Glutamatergic neuron (in vitro differentiated cells): ENCODE results near the gene BRF1. TPM values are rescaled to one million over a fixed set of nuclear protein-coding genes. Genes with fewer than 3 reads are reported as not detected.
A peak's percentile ranks its signal among the peaks of the same experiment; 100 is the strongest.

ENCODE experiments used
- DNase-seq: peaks from one replicate; pipeline ENCODE4 v3.0.0; 2022
- H3K27ac Mint-ChIP-seq: one replicate; pipeline ENCODE4 v1.8.0; 2020; ENCODE audit warnings: mild to moderate bottlenecking, mixed read lengths, inconsistent platforms; ENCODE audit not compliant: unreplicated experiment
- H3K27me3 Mint-ChIP-seq: one replicate; pipeline ENCODE4 v1.8.0; 2020; ENCODE audit warnings: mild to moderate bottlenecking, moderate library complexity, mixed read lengths, inconsistent platforms; ENCODE audit not compliant: unreplicated experiment
- H3K36me3 Mint-ChIP-seq: one replicate; pipeline ENCODE4 v1.8.0; 2020; ENCODE audit warnings: mild to moderate bottlenecking, mixed read lengths, inconsistent platforms; ENCODE audit not compliant: unreplicated experiment
- H3K4me1 Mint-ChIP-seq: one replicate; pipeline ENCODE4 v1.8.0; 2020; ENCODE audit warnings: mild to moderate bottlenecking, low read depth, mixed read lengths, inconsistent platforms; ENCODE audit not compliant: unreplicated experiment
- H3K4me3 Mint-ChIP-seq: one replicate; pipeline ENCODE4 v1.8.0; 2020; ENCODE audit warnings: mild to moderate bottlenecking, mixed read lengths, inconsistent platforms; ENCODE audit not compliant: unreplicated experiment
- H3K9me3 Mint-ChIP-seq: one replicate; pipeline ENCODE4 v1.8.0; 2020; ENCODE audit warnings: mild to moderate bottlenecking, moderate library complexity, mixed read lengths, inconsistent platforms; ENCODE audit not compliant: unreplicated experiment
- CTCF ChIP-seq: fragments of 200-600 bp; sonication (generic); IDR thresholded peaks from one replicate; pipeline ENCODE4 v1.5.0; 2021; ENCODE audit not compliant: partially characterized antibody, unreplicated experiment
- total RNA-seq: library from RNA; stranded (reverse); fragmentation: NEBNext Ultra II Directional; extraction: Animal tissue kit (Norgen Biotek cat#: 25700); gene quantifications from one replicate; pipeline ENCODE4 v1.2.1, GENCODE V29; 2021; ENCODE audit not compliant: unreplicated experiment

The BRF1 gene
- total RNA-seq, 1 donor from 2014 or later = 54.6 TPM

GRCh38 chr14:105177082-105177481 lies 123.7 kb downstream of the BRF1 start:
- Mint-ChIP-seq H3K27ac (peak overlapping the region; percentile 85), H3K4me3 (no peak overlapping the region), H3K27me3 (peaks cover 5% of the 10 kb centered on the region), H3K4me1 (peaks cover 17% of the 10 kb centered on the region), H3K9me3 (peaks cover 7% of the 10 kb centered on the region), H3K36me3 (no peaks in the 10 kb centered on the region)
- TF ChIP-seq CTCF = no peak
- DNase-seq = peak; percentile 52

- no peak for DNase-seq
- H3K4me1 Mint-ChIP-seq = peaks cover 20% of the 10 kb centered on the region
- peak overlapping the region; percentile 85 for H3K27ac Mint-ChIP-seq
- TF ChIP-seq CTCF = no peak
- peak overlapping the region; percentile 25 for H3K4me3 Mint-ChIP-seq
- H3K27me3 Mint-ChIP-seq = peaks cover 5% of the 10 kb centered on the region
- peaks cover 7% of the 10 kb centered on the region for H3K9me3 Mint-ChIP-seq
- no peaks in the 10 kb centered on the region for H3K36me3 Mint-ChIP-seq
Measured at GRCh38 chr14:105176513-105176912, 124.3 kb downstream of the BRF1 start.

GRCh38 chr14:105173901-105174894 lies 126.6 kb downstream of the BRF1 start:
- Mint-ChIP-seq H3K9me3 (peaks cover 7% of the 10 kb centered on the region), H3K27ac (no peak overlapping the region), H3K4me1 (peaks cover 19% of the 10 kb centered on the region), H3K27me3 (peaks cover 9% of the 10 kb centered on the region), H3K36me3 (no peaks in the 10 kb centered on the region), H3K4me3 (no peak overlapping the region)
- no peak for TF ChIP-seq CTCF
- DNase-seq = no peak

GRCh38 chr14:105173145-105173544 lies 127.7 kb downstream of the BRF1 start:
- DNase-seq = no peak
- Mint-ChIP-seq H3K36me3 (no peaks in the 10 kb centered on the region), H3K4me3 (no peak overlapping the region), H3K27me3 (peaks cover 7% of the 10 kb centered on the region), H3K27ac (no peak overlapping the region), H3K9me3 (peaks cover 4% of the 10 kb centered on the region), H3K4me1 (peaks cover 16% of the 10 kb centered on the region)
- TF ChIP-seq CTCF = no peak

GRCh38 chr14:105172476-105172875 lies 128.3 kb downstream of the BRF1 start:
- H3K36me3 Mint-ChIP-seq = no peaks in the 10 kb centered on the region
- DNase-seq = no peak
- H3K4me1 Mint-ChIP-seq = peaks cover 12% of the 10 kb centered on the region
- H3K4me3 Mint-ChIP-seq = no peak overlapping the region
- H3K27me3 Mint-ChIP-seq = peaks cover 7% of the 10 kb centered on the region
- TF ChIP-seq CTCF = no peak
- H3K9me3 Mint-ChIP-seq = peaks cover 4% of the 10 kb centered on the region
- H3K27ac Mint-ChIP-seq = no peak overlapping the region
